Kidney (tissue), 14 donors: Measurements from ENCODE around the gene KRT79. TPM values are rescaled to one million over a fixed set of nuclear protein-coding genes. Genes with fewer than 3 reads are reported as not detected.

Experiments
- DNase-seq, 5 donors: peaks; one replicate each; pipeline ENCODE4 v3.0.0-alpha.2; 2013 to 2020
- FAIRE-seq: peaks from 2 replicates; lab custom pipeline; 2012; peaks lifted over from hg19 to GRCh38; lab: Jason Lieb, UNC
- H3K27ac ChIP-seq, 2 donors: one replicate each; pipeline ENCODE4 v1.7.0; 2013; ENCODE audit warnings: low read depth in 2 of 2, low read length in 2 of 2, inconsistent platforms in 1 of 2
- H3K27me3 ChIP-seq: one replicate; pipeline ENCODE4 v1.7.1; 2013; ENCODE audit warnings: low read length, inconsistent platforms; ENCODE audit not compliant: control insufficient read depth, insufficient read depth
- H3K36me3 ChIP-seq, 3 donors: one replicate each; pipeline versions ENCODE4 v1.7.0 to v1.7.1; 2013; ENCODE audit warnings: low read length in 3 of 3, control low read depth in 1 of 3, inconsistent platforms in 1 of 3; ENCODE audit not compliant: insufficient read depth in 3 of 3, control insufficient read depth in 2 of 3
- H3K4me1 ChIP-seq, 3 donors: one replicate each; pipeline versions ENCODE4 v1.7.0 to v1.7.1; 2013; ENCODE audit warnings: low read length in 3 of 3, inconsistent platforms in 1 of 3, low read depth in 1 of 3; ENCODE audit not compliant: control insufficient read depth in 2 of 3, insufficient read depth in 2 of 3
- H3K4me3 ChIP-seq, 3 donors: one replicate each; pipeline versions ENCODE4 v1.7.0 to v1.8.1; 2013; ENCODE audit warnings: low read length in 3 of 3, control low read depth in 1 of 3, inconsistent platforms in 1 of 3
- H3K9ac ChIP-seq, 3 donors: one replicate each; pipeline versions ENCODE4 v1.7.0 to v1.7.1; 2013; ENCODE audit warnings: low read length in 3 of 3, control low read depth in 1 of 3, inconsistent platforms in 1 of 3
- H3K9me3 ChIP-seq, 3 donors: one replicate each; pipeline versions ENCODE4 v1.7.0 to v1.7.1; 2013; ENCODE audit warnings: low read length in 3 of 3, control low read depth in 1 of 3, inconsistent platforms in 1 of 3; ENCODE audit not compliant: control insufficient read depth in 2 of 3, insufficient read depth in 1 of 3
- CTCF ChIP-seq: IDR thresholded peaks from 3 replicates; pipeline ENCODE4 v1.5.1; 2012; ENCODE audit warnings: mild to moderate bottlenecking, moderate library complexity, borderline replicate concordance; ENCODE audit not compliant: insufficient read depth; ENCODE audit errors: extremely low read depth
- intact Hi-C: fragments of 100-400 bp; cut with DNase I; formaldehyde crosslinking; loops from one replicate; pipeline ENCODE4 v1.11.1; 2022
- polyA plus RNA-seq: library from polyadenylated mRNA; stranded (reverse); fragments of 350-450 nt; fragmentation: Illumina TruSeq; extraction: RNeasy Lipid Tissue Mini Kit (QIAGEN cat#74804); gene quantifications from one replicate; pipeline ENCODE4 v1.2.3, GENCODE V29; 2014; ENCODE audit warnings: low read depth, low replicate concordance; ENCODE audit not compliant: insufficient read depth
- total RNA-seq: library from RNA; stranded (reverse); fragmentation: NEBNext Ultra II Directional; extraction: Animal tissue kit (Norgen Biotek cat#: 25700); gene quantifications from one replicate; pipeline ENCODE4 v1.2.1, GENCODE V29; 2021
- donor health status: control.
- donor health status: control.
- donor health status: control.
- donor health status: control.
- donor health status: control.
- donor health status: DM: yes; HTN: yes; CAD: no.
- donor health status: Normal renal cell carcinoma (clear cell type).

Gene KRT79
- total and polyA plus RNA-seq, 2 donors from 2014 or later: not detected

GRCh38 chr12:52806169-52806811 lies 27.8 kb downstream of the KRT79 start:
- H3K27ac ChIP-seq: no peak overlapping the region
- H3K4me3 ChIP-seq: no peak overlapping the region
- intact Hi-C loops: no loop called here
- H3K27me3 ChIP-seq: no peaks in the 10 kb centered on the region
- TF ChIP-seq CTCF: no peak
- FAIRE-seq: no peak
- H3K4me1 ChIP-seq: no peaks in the 10 kb centered on the region
- H3K9ac ChIP-seq: no peak overlapping the region
- no peak for DNase-seq
- no peaks in the 10 kb centered on the region for H3K36me3 ChIP-seq
- no peaks in the 10 kb centered on the region for H3K9me3 ChIP-seq

- intact Hi-C loops: no loop called here
- FAIRE-seq: no peak
- no peaks in the 10 kb centered on the region for H3K27me3 ChIP-seq
- H3K9me3 ChIP-seq: no peaks in the 10 kb centered on the region
- H3K27ac ChIP-seq: no peak overlapping the region
- TF ChIP-seq CTCF: no peak
- H3K4me1 ChIP-seq: no peaks in the 10 kb centered on the region
- no peak overlapping the region for H3K9ac ChIP-seq
- no peak overlapping the region for H3K4me3 ChIP-seq
- DNase-seq: no peak
- H3K36me3 ChIP-seq: no peaks in the 10 kb centered on the region
Measured at GRCh38 chr12:52805739-52806138, 28.4 kb downstream of the KRT79 start.

- no peaks in the 10 kb centered on the region for H3K36me3 ChIP-seq
- DNase-seq (no peak), FAIRE-seq (no peak)
- no peak for TF ChIP-seq CTCF
- no peak overlapping the region for H3K4me3 ChIP-seq
- no peak overlapping the region for H3K27ac ChIP-seq
- H3K9me3 ChIP-seq: no peaks in the 10 kb centered on the region
- H3K27me3 ChIP-seq: no peaks in the 10 kb centered on the region
- H3K9ac ChIP-seq: no peak overlapping the region
- H3K4me1 ChIP-seq: no peaks in the 10 kb centered on the region
- intact Hi-C loops: no loop called here
Measured at GRCh38 chr12:52805000-52805399, 29.1 kb downstream of the KRT79 start.

GRCh38 chr12:52802442-52802841 lies 31.7 kb downstream of the KRT79 start:
- Histone ChIP-seq H3K9ac (no peak overlapping the region), H3K9me3 (no peaks in the 10 kb centered on the region), H3K4me1 (no peaks in the 10 kb centered on the region), H3K27ac (no peak overlapping the region), H3K27me3 (no peaks in the 10 kb centered on the region), H3K4me3 (no peak overlapping the region), H3K36me3 (no peaks in the 10 kb centered on the region)
- no peak for TF ChIP-seq CTCF
- DNase-seq (no peak), FAIRE-seq (no peak)
- intact Hi-C loops: no loop called here
